Measurements from ENCODE around the gene MAP3K14. TPM values are rescaled to one million over a fixed set of nuclear protein-coding genes. Genes with fewer than 3 reads are reported as not detected.

The MAP3K14 gene
- total and polyA plus RNA-seq, 4 donors, result 1.2 to 7.8 (median 4.2) TPM

DNA sequence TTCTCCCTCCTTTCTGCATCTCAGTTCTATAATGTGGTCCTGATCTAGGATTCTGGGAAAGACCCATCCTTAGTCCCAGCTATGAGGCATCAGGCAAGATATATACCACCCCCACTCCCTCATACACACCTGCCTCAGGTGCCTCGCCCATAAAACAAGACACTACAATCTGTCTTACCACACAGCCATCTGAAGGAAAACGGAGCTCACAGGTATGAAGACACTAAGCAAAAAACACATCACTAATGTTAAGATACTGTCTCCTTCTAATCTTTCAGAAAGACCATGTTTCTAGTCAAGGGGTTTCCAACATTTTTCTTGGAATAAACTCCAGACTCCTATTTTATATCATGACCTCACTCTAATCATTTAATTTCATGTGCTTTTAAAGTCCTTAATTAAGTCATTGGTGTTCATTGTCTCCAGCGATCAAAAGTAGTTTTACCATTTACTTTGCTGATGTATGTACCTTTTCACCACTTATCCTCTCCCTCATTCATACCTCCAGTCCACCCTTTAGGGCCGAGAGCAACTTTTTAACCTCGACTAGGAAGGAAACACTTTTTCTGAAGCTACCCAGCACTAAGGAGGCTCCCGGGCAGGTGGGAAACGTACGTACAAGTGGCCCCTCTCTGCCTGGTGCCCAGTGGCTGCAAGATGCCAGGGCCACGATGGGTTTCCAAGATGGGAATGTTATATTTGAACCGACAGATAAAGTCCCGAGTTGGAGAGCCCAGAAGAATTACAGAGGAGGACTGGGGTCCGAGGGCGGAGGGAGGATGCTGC is 979 bp downstream of the MAP3K14 start:
- WGBS, result 8% methylated on average over 13 of the region's 13 CpGs
- TF ChIP-seq NR2F2 (IDR thresholded peaks at IDR 0.05) (no peak), EGR1 (IDR thresholded peaks at IDR 0.05; ENCODE audit: low read depth in 2 of 2) (no peak), HNF4A (conservative IDR thresholded peaks at IDR 0.05) (no peak), FOXA1 (IDR thresholded peaks at IDR 0.05) (no peak), FOXA2 (IDR thresholded peaks at IDR 0.05) (no peak), YY1 (IDR thresholded peaks at IDR 0.05) (no peak), TAF1 (conservative IDR thresholded peaks at IDR 0.05) (no peak), SP1 (IDR thresholded peaks at IDR 0.05) (no peak), RAD21 (IDR thresholded peaks at IDR 0.05) (no peak), HNF4G (IDR thresholded peaks at IDR 0.05) (no peak), JUND (IDR thresholded peaks at IDR 0.05) (no peak), GABPA (IDR thresholded peaks at IDR 0.05 in 1 of 2, conservative IDR thresholded peaks at IDR 0.05 in 1 of 2) (no peak), RXRA (IDR thresholded peaks at IDR 0.05) (no peak)
- TF ChIP-seq, protein P1, sequence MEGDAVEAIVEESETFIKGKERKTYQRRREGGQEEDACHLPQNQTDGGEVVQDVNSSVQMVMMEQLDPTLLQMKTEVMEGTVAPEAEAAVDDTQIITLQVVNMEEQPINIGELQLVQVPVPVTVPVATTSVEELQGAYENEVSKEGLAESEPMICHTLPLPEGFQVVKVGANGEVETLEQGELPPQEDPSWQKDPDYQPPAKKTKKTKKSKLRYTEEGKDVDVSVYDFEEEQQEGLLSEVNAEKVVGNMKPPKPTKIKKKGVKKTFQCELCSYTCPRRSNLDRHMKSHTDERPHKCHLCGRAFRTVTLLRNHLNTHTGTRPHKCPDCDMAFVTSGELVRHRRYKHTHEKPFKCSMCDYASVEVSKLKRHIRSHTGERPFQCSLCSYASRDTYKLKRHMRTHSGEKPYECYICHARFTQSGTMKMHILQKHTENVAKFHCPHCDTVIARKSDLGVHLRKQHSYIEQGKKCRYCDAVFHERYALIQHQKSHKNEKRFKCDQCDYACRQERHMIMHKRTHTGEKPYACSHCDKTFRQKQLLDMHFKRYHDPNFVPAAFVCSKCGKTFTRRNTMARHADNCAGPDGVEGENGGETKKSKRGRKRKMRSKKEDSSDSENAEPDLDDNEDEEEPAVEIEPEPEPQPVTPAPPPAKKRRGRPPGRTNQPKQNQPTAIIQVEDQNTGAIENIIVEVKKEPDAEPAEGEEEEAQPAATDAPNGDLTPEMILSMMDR (IDR thresholded peaks at IDR 0.05; ENCODE audit: low read depth, low read length, missing input control), result no peak
- TF ChIP-seq, protein P2, sequence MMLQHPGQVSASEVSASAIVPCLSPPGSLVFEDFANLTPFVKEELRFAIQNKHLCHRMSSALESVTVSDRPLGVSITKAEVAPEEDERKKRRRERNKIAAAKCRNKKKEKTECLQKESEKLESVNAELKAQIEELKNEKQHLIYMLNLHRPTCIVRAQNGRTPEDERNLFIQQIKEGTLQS (IDR thresholded peaks at IDR 0.05), result no peak
- TF ChIP-seq, protein P3, sequence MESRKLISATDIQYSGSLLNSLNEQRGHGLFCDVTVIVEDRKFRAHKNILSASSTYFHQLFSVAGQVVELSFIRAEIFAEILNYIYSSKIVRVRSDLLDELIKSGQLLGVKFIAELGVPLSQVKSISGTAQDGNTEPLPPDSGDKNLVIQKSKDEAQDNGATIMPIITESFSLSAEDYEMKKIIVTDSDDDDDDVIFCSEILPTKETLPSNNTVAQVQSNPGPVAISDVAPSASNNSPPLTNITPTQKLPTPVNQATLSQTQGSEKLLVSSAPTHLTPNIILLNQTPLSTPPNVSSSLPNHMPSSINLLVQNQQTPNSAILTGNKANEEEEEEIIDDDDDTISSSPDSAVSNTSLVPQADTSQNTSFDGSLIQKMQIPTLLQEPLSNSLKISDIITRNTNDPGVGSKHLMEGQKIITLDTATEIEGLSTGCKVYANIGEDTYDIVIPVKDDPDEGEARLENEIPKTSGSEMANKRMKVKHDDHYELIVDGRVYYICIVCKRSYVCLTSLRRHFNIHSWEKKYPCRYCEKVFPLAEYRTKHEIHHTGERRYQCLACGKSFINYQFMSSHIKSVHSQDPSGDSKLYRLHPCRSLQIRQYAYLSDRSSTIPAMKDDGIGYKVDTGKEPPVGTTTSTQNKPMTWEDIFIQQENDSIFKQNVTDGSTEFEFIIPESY (IDR thresholded peaks at IDR 0.05), result no peak
- TF ChIP-seq, protein P4, sequence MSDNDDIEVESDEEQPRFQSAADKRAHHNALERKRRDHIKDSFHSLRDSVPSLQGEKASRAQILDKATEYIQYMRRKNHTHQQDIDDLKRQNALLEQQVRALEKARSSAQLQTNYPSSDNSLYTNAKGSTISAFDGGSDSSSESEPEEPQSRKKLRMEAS (IDR thresholded peaks at IDR 0.05), result no peak
- TF ChIP-seq, protein P5, sequence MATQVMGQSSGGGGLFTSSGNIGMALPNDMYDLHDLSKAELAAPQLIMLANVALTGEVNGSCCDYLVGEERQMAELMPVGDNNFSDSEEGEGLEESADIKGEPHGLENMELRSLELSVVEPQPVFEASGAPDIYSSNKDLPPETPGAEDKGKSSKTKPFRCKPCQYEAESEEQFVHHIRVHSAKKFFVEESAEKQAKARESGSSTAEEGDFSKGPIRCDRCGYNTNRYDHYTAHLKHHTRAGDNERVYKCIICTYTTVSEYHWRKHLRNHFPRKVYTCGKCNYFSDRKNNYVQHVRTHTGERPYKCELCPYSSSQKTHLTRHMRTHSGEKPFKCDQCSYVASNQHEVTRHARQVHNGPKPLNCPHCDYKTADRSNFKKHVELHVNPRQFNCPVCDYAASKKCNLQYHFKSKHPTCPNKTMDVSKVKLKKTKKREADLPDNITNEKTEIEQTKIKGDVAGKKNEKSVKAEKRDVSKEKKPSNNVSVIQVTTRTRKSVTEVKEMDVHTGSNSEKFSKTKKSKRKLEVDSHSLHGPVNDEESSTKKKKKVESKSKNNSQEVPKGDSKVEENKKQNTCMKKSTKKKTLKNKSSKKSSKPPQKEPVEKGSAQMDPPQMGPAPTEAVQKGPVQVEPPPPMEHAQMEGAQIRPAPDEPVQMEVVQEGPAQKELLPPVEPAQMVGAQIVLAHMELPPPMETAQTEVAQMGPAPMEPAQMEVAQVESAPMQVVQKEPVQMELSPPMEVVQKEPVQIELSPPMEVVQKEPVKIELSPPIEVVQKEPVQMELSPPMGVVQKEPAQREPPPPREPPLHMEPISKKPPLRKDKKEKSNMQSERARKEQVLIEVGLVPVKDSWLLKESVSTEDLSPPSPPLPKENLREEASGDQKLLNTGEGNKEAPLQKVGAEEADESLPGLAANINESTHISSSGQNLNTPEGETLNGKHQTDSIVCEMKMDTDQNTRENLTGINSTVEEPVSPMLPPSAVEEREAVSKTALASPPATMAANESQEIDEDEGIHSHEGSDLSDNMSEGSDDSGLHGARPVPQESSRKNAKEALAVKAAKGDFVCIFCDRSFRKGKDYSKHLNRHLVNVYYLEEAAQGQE (IDR thresholded peaks at IDR 0.05), result no peak
- H3K9ac ChIP-seq (ENCODE audit: low read depth in 1 of 2, low read length in 2 of 2), result peak overlapping the region; percentile 87 to 93
- no peak for DNase-seq (ENCODE audit: low spot score)
- H3K36me3 ChIP-seq (ENCODE audit: control insufficient read depth in 4 of 4, insufficient read depth in 3 of 4, low read depth in 1 of 4, low read length in 3 of 4), result no peaks in the 10 kb centered on the region
- peaks cover 17 to 60% (median 46%) of the 10 kb centered on the region in 4 donors for H3K4me1 ChIP-seq (ENCODE audit: control insufficient read depth in 4 of 4, insufficient read depth in 4 of 4, low read length in 3 of 4)
- no peaks in the 10 kb centered on the region for H3K27me3 ChIP-seq (ENCODE audit: control insufficient read depth in 4 of 4, insufficient read depth in 4 of 4, low read length in 3 of 4)
- H3K4me3 ChIP-seq (ENCODE audit: low read depth in 1 of 3, low read length in 3 of 3), result peak overlapping the region; percentile 71 to 93 (median 76)
- no peaks in the 10 kb centered on the region for H3K9me3 ChIP-seq (ENCODE audit: control insufficient read depth in 4 of 4, low read length in 3 of 4)
- H3K27ac ChIP-seq (ENCODE audit: low read depth in 1 of 2, low read length in 2 of 2), result peak overlapping the region; percentile 88 to 92

Measured in liver (tissue), 9 donors.